Hematopoietic multipotent progenitor cell treated with erythropoietin and hydrocortisone succinate and interleukin-3 and kit ligand, for 17 days (in vitro differentiated cells): ENCODE results near the gene TSPEAR.
"Not testable (repeated sequence)": the region's sequence is repeated elsewhere in the genome, so short reads cannot be mapped to it uniquely, and the experiment has no call there.

Experiments used
- DNase-seq: peaks from one replicate; pipeline ENCODE4 v3.0.0-alpha.2; 2015; ENCODE audit warnings: low spot score

The TSPEAR gene

DNA sequence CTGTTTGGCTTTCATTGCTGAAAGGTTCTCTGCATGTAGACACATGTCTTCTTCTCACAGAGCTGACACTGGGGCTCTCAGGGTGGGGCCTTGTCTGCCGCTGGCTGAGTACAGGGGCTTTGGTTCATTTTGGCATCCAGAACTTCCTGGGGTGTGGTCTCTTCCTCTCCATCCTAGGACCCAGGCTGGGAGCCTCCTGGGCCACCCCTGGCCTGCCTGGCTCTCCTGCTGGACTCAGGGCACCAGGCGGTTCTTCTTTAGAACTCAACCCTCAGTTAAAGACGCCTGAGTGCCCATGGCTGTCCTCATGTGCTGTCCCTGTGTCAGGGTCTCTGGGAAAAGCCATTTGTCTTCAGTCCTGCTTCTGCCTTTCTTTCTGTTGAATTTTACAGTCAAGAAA, 125.5 kb downstream of the TSPEAR start:
- no peak for DNase-seq

DNA sequence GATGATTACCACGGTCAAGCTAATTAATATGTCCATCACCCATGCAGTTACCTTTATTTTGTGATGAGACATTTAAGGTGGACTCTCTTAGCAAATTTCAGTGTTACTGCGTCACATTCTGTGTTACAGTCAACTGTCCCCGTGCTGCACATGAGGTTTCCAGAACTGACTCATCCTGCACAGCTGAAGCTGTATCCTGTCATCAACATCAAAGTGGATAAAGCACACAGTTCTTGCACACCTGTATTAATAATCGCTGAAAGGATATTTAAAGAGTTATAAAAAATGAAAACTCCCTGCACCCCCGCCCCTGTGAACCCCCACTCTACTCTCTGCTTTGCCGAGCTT, 127.6 kb downstream of the TSPEAR start:
- DNase-seq, result no peak

DNA sequence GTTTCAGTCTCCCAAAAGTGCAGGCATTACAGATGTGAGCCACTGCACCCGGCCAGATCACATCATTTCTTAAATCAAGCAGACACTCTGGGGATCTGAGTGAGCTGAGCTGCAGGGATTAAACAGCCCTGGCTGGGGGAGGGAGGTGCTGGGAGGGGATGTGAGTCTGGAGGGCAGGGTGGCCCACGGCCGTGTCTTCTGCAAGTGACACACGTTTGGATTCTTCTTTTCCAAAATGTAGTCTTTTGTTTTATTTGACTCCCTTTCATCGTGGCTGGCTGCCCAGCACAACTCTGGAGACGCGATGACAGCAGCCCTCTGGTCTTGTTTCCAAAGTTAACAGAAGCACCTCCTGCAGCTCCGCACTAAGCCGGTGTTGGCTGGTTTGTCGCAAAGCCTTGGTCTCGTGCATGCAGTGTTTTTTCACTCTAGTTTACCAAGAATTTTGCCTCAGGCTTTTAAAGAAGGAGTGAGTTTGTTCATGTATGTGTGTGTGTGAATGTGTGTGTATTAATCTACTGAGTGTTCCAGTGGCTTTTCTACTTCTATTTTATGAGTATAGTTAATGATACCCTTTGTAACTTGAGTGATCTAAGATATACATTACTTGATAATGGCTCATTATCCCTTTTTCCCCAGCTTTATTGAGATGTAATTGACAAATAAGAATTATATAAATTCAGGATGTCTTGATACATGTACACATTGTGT, 128.1 kb downstream of the TSPEAR start:
- DNase-seq, result no peak

DNA sequence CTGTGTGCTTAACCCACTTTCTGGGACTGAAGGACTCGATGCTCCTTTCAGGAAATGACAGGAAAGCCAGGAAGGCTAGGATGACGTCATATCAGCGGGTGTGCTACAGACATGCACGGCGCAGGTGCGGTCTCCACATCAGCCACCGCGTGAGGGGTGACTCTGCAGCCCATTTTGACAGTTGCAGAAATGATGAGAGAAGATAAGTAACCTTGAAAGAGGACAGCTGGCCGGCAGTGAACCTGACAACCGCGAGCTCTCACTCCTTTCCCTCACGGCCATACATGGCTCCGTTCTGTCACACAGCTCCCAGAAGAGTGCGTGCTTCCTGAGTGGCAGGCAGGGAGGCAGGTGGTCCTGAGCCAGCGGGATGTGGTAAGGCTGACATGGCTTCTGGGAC, 129.3 kb downstream of the TSPEAR start:
- DNase-seq, result no peak

DNA sequence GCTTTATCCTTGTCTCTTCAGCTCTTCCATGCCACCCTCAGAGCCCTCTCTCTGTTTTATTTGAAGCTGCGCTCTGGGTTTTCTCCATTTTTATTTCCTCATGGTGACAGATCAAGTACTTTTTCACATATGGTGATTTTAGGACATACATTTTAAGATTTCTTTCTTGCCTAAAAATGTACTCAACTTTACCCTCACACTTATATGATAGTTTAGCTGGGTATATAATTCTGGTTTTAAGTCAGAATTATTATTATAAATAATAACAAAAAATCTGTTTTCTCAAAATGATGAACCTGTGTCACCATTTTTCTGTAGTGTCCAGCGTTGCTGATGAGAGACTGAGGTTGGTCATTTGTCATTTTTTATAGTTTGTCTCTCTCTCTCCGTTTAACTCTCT, 130.2 kb downstream of the TSPEAR start:
- no peak for DNase-seq

DNA sequence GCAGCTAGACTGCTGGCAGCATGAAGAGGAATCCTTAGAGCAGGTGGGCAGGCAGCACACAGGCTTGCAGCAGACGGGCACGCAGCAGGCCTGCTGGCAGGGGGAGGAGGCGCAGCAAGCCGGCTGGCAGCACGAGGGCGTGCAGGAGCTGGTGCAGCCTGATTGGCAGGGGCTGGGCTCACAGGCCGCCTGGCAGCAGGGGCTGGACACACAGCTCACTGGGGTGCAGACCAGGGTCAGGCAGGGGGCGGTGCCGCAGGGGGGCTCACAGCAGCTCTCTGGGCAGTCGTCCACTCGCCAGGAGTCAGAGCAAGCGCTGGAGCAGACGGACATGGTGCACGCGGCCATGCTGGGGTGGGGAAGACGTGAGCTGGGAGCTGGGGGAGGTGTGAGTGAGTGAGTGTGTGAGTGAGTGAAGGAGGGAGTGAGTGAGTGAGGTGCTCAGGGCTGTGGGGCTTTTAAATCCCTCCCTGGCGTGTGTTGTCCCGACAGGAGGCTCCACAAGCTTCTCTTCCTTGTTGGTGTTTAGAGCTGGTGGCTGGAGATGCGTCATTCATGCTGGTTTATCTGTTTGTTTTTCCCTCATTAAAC, 131.0 kb downstream of the TSPEAR start, which contains the start of gene KRTAP10-5:
KRTAP10-5 (minus strand) TSS at position 374 of the 591 bp plus-strand sequence; CDS start at position 348, 26 bp downstream.
- not testable (repeated sequence) for DNase-seq

DNA sequence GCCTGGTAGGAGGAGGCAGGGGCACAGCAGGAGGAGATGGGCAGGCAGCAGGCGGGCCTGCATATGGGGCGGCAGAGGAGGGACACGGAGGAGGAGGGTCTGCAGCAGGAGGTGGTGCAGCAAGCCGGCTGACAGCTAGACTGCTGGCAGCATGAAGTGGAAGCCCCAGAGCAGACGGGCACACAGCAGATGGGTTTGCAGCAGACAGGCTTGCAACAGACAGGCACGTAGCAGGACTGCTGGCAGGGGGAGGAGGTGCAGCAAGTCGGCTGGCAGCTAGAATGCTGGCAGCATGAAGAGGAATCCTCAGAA, 131.6 kb downstream of the TSPEAR start:
- DNase-seq, result no peak

DNA sequence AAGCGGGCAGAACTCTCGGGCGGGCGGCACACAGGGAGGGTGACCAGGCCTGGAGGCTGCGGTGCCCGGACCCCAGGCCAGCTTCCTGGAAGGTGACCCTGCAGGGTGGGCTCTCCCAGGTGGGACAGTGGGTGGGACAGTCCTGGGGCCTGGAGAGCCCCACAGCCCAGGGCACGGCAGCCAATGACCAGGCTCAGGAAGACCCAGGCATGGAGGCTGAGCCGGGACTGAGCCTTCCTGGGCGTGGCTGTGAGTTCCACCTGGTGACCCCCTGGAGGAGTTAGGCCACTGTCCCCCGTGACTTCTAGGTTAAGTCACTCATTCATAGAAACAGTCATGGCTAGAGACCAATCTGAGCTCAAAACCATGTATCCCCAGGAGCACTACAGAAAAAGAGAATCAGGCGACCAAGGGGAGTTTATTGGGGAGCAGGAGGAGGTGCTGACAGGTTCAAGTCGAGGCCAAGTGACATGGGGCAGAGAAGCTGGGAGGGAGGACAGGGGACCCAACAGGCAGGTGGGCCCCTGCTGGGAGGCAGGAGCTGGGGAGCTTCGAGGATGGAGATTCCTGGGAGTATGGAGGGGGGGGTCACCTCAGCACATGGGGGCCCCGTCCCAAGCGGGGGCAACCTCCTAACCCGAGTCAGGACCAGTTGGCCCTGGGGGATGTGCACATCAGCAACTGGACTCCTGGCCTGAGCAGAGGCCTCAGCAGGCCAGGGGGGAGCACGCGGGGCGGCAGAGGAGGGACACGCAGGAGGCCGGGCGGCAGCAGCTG, 132.1 kb downstream of the TSPEAR start:
- no peak for DNase-seq

DNA sequence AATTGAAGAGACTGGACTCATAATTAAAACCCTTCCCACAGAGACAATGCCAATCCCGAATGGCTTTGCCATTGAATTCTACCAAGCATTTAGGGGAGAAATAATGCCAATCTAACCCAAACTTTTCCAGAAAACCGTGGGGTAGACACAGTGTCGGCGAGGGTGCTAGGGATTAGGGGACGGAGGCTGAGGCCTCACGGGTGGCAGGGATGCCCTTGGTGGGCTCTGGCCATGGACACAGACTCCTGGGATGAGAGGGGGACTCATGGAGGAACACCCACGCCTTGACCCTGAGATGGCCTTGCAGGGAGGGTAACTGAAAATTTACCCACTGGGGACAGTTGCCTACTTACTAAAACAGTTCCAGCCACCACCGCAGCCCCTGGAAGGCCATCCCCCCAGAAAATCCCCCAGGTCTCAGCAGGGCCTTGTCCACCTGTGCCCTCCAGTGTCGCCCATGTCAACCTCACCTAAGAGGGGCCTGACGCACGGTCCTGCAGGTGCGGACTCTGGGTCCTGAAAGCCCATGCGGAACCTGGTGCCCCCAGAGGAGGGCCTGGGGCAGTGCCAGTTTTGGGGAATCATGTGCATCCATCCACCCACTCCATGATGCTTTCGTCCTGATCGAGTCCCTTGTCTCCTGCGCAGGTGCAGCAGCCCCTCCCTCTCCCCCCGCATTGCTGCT, 132.9 kb downstream of the TSPEAR start:
- DNase-seq, result no peak

DNA sequence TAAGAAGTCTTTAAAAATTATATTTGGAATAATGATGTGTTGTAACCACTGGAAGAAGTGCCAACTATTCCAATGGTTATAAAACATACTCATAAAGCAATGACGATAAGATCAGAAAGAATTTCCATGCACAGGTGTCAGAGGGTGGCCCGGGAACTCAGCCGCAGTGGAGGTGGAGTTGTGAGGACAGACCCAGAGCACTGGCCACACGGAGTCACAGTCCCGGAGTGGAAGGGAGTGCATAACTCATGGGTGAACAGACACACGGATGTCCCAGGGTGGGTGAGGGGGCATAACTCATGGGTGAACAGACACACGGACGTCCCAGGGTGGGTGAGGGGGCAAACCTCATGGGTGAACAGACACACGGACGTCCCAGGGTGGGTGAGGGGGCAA, 135.3 kb downstream of the TSPEAR start:
- DNase-seq, result no peak

DNA sequence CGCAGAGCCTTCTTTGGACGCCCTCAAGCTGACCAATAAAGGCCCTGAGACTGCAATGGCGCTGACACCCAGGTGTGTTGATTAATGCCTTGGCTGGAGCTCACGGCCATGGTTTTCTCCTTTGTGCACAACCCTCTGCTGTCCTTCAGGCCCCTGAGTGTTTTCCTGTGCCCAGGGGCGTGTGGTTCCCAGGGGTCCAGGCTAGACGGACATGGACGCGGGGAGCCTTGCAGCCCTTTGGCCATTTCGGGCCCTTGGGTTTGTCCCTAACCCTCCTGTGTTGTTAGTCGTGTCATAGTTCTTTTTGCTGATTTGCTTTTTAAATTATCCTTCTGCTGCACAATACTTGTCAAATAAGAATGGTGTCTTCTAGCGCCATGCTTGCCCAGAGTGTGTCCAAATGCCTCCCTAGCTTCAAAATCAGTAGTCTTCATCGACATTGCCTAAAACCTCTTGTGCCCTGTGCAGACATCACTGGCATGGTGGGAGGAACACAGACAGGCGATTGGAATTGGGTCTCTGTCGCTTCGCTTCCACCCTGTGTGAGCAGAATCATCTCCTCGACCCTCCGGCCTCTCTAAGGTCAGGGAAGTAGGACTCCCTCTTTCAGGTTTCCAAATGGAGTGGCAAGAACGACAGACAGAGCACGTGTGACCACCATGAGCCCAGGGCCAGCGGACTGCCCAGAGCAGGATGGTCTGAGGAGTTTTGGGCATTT, 135.9 kb downstream of the TSPEAR start:
- no peak for DNase-seq

DNA sequence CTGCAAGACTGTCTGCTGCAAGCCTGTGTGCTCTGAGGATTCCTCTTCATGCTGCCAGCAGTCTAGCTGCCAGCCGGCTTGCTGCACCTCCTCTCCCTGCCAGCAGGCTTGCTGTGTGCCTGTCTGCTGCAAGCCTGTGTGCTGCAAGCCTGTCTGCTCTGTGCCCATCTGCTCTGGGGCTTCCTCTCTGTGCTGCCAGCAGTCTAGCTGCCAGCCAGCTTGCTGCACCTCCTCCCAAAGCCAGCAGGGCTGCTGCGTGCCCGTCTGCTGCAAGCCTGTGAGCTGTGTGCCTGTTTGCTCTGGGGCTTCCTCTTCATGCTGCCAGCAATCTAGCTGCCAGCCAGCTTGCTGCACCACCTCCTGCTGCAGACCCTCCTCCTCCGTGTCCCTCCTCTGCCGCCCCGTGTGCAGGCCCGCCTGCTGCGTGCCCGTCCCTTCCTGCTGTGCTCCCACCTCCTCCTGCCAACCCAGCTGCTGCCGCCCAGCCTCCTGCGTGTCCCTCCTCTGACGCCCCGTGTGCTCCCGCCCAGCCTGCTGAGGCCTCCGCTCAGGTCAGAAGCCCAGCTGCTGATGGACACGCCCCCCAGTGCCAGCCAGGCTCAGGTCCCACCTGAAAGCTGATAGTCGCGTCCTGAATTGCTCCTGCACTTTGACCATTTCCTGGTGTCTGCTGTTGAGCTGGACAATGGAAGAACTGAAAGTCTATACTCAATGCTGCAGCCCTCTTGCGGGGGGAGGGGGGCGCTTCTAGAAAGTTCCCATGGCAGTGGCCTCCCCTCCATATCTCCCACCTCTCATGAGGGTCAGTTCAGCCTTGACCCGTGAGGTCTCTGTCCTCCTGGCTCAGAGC, 136.7 kb downstream of the TSPEAR start:
- DNase-seq, result no peak

DNA sequence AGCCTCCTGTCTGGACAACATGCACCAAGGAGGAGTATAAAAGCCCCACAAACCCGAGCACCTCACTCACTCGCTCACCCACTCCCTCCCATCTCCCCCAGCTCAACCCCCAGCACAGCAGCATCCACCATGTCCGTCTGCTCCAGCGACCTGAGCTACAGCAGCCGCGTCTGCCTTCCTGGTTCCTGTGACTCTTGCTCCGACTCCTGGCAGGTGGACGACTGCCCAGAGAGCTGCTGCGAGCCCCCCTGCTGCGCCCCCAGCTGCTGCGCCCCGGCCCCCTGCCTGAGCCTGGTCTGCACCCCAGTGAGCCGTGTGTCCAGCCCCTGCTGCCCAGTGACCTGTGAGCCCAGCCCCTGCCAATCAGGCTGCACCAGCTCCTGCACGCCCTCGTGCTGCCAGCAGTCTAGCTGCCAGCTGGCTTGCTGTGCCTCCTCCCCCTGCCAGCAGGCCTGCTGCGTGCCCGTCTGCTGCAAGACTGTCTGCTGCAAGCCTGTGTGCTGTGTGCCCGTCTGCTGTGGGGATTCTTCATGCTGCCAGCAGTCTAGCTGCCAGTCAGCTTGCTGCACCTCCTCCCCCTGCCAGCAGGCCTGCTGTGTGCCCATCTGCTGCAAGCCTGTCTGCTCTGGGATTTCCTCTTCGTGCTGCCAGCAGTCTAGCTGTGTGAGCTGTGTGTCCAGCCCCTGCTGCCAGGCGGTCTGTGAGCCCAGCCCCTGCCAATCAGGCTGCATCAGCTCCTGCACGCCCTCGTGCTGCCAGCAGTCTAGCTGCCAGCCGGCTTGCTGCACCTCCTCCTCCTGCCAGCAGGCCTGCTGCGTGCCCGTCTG, 137.5 kb downstream of the TSPEAR start, which contains the start of gene KRTAP10-4:
KRTAP10-4 (plus strand) TSS at position 100 of the 827 bp plus-strand sequence; CDS start at position 130, 30 bp downstream.
- not testable (repeated sequence) for DNase-seq

DNA sequence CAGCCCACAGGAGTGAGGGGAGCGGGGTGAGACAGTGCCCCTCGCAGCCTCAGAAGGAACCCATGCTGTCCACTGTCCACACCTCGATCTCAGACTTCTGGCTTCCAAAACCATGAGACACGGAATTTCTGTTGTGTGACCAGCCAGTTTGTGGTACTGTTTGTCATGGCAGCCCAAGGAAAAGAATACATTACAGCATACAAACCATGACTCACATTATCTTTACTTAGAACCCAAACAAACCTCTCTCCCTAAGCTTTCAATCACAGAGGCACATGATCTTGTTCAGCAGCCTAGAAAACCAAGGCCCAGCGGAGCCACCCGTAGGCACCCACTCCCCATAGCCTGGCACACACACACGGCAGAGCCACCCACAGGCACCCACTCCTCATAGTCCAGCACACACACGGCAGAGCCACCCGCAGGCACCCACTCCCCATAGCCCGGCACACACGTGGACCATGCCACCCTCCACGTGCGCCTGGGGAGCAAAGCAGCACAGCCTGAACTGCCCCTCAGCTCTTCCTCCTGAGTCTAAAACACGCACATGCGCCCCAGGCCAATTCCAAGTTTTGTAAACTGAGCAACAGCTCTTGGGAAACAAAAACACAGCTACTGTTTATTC, 138.3 kb downstream of the TSPEAR start:
- no peak for DNase-seq

DNA sequence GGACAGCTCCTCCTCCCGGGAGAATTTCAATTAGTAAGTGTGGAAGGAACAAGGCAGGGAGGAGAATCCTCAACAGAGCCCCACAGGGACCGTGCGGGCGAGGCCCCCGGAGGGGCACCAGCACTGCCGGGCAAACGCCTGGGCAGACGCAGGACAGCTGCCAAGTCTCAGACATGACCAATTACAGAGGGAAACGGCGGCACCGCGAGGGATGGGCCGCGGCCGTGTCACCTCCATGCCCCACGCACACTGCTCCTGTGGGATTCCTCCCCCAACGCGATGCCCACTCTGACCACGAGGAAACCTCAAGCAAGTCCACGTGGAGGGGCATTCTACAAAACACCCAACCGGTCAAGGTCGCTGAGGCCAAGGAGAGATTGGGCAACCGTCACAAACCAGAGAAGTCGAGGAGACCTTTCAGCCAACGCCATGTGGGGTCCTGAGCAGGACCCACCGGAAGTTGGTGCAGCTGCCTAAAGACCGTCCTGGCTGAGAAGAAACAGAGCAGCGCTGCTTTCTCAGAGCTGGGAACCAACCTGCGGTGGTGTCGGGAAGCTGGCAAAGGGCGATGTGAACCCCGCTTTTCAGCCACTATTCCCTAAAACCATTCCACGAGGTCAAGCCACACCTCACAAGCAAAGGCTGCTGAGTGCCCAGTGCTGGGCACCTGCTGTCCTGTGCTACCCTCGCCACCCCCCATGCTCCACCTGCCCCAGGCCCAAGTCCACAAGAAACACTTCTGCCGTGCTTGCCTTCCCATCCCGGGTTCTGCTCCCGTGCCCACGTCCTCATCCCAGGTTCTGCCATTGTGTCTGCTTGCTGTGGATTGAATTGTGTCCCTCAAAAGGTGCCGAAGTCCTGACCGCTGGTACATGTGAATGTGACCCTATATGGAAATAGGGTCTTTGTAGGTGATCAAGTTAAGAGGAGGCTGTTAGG, 139.3 kb downstream of the TSPEAR start:
- no peak for DNase-seq

DNA sequence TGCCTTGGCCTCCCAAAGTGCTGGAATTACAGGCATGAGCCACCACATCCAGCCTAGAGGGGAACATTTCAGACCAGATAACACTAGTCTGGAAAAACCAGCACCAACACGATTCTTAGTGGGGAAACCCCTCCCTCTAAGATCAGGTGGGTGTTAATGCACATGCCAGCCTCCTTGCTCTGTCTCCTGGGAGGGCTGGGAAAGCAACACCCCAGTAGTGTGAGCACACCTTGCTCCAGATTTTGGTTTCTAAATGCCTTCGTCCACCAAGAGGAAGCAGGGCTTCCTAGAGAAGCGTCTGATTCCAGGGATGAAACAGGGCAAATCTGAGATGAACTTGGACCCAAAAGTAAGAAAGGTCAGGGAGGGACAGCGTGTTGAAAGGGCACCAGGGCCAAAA, 140.1 kb downstream of the TSPEAR start:
- no peak for DNase-seq

DNA sequence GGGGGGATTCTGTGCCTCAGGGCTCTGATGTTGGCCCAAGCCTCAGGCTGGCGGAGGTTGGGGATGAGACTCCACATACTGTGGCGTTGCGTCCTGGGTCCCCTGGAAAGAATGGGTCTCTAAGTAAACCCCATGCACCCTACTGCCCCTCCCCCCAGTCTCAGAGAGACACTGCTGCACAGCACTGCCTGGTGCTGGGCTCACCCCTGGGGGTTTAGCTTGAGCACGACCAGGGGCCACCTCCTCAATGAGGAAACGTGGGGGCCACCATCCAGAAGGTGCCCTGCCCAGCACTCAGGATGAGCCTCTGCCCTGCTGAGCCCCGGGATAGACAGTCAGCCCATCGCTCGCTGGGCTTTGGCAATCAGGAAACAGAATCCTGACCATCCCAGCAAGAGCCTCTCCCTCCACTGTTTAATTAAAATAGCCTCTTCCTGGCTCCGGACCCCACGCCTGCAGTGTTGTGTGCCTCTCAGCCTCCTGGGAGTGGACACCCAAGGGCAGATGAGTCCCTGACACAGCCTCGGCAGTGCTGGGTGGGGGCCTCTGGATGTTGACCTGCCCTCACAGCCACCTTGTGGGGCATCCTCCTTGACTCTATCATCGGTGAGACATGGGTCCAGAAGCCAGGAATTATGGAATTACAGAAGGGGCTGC, 141.4 kb downstream of the TSPEAR start:
- no peak for DNase-seq
